MV-4-11 (cell line): Measurements from ENCODE around the gene MAP3K5.

ENCODE experiments used
- DNase-seq: peaks from one replicate; lab custom pipeline; 2025; lab: John Stamatoyannopoulos, UW

MAP3K5 gene

DNA sequence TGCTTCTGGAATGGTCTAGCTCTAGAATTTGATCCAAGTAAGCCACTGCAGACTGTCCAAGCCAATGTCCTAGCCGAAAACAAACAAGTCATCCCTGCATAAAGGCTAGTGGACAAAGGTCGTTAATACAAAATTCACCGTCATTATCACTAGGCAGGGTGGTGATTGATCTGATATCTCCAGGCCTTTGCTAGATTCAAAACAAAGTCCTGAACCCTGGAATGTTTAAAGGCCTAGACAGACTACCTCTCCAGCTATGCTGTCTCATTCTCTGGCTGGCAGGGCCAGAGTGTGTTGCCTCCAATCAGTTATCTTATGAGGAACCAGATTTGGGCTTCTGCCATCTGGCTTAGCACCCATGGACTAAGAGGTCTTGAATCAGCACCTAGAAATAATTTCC, 280.4 kb downstream of the MAP3K5 start:
- DNase-seq = no peak

DNA sequence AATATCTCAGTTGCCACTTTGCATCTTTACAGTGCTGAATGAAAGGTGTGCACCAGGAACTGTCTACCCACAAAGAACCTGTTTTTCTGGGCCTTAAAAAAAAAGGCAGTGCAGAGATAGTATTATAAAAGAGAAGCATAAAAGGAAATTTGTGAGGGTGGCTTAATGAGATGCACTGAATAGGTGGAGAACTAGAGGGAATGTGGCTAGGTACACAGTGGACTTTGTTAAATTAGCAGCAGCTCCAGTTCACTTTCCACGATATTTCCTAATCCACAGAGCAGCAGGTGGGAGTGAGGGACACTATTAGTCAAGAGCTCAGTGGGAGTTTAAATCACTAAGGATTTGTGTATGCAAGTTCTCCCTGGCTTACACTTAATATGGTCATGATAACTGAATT, 280.9 kb downstream of the MAP3K5 start:
- no peak for DNase-seq

DNA sequence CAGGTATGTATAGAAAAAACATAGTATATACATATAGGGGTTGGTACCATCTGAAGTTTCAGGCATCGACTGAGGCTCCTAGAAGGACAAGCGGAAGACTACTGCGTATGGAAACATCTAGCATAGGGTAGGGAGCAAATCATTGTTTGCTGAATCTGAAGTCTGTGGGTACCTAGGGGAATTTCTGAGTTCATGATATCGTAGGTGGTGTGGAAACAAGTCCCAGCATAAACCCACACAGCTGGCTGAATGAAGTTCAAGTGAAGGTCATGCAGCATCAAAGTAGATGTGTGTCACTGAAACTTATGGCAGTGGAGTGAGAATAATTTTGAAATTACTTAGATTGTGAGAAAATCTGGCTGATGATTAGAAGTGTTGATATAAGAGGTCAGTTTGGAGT, 281.5 kb downstream of the MAP3K5 start:
- no peak for DNase-seq

DNA sequence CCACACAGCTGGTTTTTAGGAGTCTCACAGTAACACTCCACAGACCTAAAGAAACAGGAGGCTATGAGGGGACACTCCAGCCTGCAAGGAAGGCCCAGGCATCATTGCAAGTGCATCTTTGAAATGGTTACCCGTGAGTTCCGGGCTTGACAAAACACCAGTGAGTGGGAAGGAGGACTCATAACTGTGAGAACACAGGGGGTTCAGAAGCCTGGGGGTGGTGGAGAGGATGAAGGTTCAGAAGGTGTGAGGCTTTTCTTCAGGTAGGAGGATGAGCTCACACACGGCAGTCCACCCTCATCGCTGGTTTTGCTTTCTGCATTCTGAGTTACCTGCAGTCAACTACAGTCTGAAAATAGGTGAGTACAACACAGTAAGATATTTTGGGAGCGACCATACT, 282.0 kb downstream of the MAP3K5 start:
- DNase-seq = no peak

DNA sequence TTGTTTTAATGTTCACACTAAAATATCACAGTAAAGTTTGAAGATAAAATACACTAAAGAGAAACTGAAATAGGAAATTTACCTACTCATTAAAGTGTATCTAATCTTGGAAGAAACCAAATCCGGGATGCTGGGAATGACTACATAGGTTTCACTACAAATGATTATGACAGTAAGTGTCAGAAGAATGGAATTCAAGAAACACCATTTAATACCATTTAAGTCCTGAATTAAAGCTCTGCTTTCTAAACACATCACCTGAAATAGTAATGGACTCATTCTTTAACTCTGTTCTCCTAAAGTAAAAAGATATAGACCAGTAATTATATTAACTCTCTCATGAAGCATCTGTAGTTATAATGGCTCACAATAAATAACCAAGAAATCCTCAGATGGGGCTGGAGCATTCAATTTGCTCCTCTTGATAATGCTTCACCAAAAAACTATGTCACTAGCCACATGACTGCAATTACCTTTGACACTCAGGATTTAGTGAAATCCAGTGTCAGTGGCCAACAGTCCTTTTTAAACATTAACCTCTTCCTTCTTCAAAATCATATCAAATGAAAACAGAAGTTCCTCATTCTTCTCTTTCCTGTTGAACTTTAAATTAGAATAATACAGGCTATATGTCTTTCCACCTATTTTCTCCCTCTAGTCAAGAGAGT, 283.4 kb downstream of the MAP3K5 start:
- peak; percentile 22 for DNase-seq
